ENCODE results near the gene SDF4. TPM values are rescaled to one million over a fixed set of nuclear protein-coding genes. Genes with fewer than 3 reads are reported as not detected.

Gene SDF4
- total RNA-seq, 4 donors from 2014 or later: 109 to 144 (median 138) TPM

DNA sequence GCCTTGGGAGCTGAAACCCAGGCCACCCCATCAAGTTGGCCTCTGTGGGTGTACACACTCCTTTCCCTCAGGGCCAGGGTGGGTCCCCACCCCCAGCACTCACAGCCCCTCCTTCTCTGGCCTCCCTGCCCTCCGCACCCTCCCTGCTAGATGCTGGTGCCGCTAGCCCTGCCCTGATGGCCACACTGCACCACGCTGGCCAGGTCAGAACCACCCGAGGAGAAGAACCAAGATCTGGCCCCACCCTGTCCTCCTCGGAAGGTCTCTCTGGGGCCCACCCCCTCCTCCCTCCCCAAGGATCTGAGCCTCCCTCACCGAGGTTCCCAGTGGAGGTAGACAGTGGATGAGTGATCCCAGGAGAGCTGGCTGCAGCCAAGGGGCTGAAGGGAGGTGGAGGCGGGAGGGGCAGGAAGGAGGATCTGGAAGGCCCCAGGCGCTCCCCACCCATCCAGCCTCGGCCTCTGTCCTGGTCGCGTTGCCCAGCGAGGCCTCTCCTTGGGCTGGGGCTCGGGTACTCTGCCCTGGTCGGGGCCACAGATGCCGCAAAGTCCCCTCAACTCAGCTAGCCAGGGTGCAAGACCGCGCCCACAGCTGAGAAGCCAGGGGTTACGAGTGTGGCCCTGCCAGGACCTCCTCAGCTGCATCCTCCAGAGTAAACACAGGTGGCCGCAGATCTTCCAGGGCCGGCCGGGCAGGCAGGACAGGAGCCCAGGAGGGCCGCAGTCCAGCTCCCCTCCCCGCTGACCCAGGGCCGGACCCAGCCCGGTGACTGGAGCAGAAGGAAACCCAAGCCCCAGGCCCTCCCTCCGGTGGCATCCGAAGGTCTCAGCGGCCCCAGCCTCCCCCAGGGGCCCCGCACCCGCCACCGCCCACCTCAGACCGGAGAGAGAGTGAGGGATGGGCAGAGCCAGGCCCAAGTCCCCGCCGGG, 5.4 kb upstream of the SDF4 start:
- Histone ChIP-seq H3K36me3 (no peaks in the 10 kb centered on the region), H3K27me3 (no peaks in the 10 kb centered on the region), H3K9me3 (no peaks in the 10 kb centered on the region), H3K4me1 (peaks cover 8 to 26% of the 10 kb centered on the region in 2 donors), H3K27ac (no peak overlapping the region), H3K4me3 (replicated peaks in 1 of 3) (no peak overlapping the region)
- intact Hi-C loops (cut with DNase I): no loop called here
- whole genome bisulfite sequencing, 2 donors: 48 to 52% methylated on average over 4 to 5 of the region's 34 CpGs
- DNase-seq: peak; percentile 37 to 40
- TF ChIP-seq POLR2A (IDR thresholded peaks at IDR 0.05): no peak

DNA sequence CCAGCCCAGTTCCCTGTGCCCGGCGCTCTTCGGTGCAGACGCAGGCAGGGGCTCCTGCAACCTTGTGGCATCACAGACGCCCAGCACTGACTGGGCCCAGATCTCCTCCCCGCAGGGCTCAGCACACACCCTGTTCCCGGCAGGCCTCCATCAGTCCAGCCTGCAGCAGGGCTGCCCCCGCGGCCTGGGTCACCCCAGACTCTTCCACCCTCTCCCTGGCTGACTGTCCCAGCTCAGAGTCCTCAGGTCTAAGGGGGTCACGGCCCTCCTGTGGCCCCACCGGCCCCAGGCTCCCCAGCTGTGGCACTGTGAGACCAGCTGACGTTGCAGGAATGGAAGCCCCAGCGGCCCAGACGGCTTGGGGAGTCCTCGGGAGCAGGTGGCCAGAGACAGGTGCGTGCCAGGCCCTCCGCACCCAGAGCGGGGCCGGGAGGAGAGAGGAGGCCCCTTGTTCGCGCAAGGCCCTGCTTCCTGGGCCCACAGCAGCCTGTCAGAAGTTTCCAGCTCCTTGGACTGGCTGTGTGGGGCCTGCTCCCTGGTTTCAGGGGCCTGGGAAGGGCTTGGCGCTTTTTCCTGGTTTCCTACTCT, 4.5 kb upstream of the SDF4 start:
- Histone ChIP-seq H3K36me3 (no peaks in the 10 kb centered on the region), H3K9me3 (no peaks in the 10 kb centered on the region), H3K27me3 (no peaks in the 10 kb centered on the region), H3K4me1 (peaks cover 8 to 26% of the 10 kb centered on the region in 2 donors), H3K4me3 (replicated peaks in 1 of 3) (no peak overlapping the region), H3K27ac (no peak overlapping the region)
- 78 to 85% methylated on average over 11 to 14 of the region's 22 CpGs for WGBS, 2 donors
- TF ChIP-seq POLR2A (IDR thresholded peaks at IDR 0.05): no peak
- TF ChIP-seq, protein P1, sequence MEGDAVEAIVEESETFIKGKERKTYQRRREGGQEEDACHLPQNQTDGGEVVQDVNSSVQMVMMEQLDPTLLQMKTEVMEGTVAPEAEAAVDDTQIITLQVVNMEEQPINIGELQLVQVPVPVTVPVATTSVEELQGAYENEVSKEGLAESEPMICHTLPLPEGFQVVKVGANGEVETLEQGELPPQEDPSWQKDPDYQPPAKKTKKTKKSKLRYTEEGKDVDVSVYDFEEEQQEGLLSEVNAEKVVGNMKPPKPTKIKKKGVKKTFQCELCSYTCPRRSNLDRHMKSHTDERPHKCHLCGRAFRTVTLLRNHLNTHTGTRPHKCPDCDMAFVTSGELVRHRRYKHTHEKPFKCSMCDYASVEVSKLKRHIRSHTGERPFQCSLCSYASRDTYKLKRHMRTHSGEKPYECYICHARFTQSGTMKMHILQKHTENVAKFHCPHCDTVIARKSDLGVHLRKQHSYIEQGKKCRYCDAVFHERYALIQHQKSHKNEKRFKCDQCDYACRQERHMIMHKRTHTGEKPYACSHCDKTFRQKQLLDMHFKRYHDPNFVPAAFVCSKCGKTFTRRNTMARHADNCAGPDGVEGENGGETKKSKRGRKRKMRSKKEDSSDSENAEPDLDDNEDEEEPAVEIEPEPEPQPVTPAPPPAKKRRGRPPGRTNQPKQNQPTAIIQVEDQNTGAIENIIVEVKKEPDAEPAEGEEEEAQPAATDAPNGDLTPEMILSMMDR (IDR thresholded peaks at IDR 0.05): no peak
- intact Hi-C loops (cut with DNase I): no loop called here
- DNase-seq: no peak

DNA sequence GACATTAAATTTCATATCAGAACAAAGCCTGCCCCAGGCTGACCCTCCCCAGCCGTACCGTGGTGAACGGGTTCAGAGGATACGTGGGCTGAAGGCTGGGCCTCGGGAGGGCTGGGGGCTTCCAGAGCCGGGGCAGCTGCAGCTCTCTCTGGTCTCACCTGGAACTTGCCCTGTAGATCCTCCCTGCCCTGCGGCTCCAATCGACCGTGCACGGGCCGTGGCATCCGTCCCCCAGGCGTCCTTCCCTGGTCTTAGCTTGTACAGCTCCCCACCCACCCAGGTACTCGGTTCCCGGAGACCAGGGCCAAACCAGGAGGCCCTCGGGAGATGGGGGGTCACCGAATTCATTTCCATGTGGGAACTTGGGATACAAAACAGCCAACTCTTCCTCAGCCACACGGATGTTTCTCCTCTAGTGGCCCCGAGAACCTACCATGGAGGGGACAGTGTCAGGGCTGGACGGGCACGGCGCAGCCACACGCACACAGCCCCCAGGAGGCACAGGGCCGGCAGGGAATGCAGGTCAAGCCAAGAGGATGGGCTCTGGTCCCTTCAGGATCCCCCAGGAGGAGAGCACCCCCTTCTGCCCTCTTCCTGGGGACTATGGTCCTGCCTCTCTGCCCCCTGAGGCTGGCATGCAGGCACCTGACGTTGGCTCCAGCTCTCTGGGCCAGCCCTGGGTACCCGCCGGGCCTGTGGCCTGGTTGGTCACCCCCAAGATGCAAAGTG, 3.4 kb upstream of the SDF4 start:
- no peak for DNase-seq
- Histone ChIP-seq H3K9me3 (no peaks in the 10 kb centered on the region), H3K4me1 (peaks cover 14 to 34% of the 10 kb centered on the region in 2 donors), H3K27ac (no peak overlapping the region), H3K36me3 (no peaks in the 10 kb centered on the region), H3K4me3 (replicated peaks in 1 of 3) (no peak overlapping the region), H3K27me3 (no peaks in the 10 kb centered on the region)
- 88 to 90% methylated on average over 14 to 24 of the region's 27 CpGs for WGBS, 2 donors
- intact Hi-C loops (cut with DNase I): no loop called here
- TF ChIP-seq, protein P1 (IDR thresholded peaks at IDR 0.05): no peak
- TF ChIP-seq POLR2A (IDR thresholded peaks at IDR 0.05): no peak

DNA sequence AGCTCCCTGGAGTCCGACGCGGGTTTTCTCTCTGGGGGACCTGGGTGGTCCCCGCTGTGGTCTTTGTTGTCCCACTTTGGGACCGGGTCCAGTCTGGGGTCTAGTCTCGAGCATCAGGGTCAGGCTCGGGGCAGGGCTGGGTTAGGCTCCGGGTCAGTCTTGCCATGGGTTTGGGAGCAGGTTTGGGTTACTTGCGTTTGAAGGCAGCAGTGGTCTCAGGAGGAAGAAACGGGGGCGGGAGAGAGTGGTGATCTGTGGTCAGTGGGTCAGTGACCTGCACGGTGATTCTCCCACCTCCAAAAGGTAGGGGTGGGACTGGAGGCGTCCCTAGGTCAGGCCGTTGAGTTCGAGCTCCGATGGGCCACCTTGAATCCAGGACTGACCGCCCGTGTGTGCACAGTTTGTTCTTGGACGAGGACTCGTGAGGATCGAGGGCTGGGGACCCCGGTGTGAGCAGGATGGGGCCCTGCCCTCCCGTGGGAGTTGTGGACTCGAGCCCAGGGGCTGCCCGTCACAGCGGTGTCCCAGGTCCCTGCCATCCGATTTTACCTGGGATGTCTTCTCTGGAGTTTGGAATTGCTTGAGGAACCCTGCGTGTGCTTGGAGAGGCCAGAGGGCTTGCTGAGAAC, 2.5 kb upstream of the SDF4 start:
- no peak for DNase-seq
- H3K4me1 ChIP-seq: peaks cover 20 to 43% of the 10 kb centered on the region in 2 donors
- no peaks in the 10 kb centered on the region for H3K27me3 ChIP-seq
- TF ChIP-seq, protein P1 (IDR thresholded peaks at IDR 0.05): no peak
- TF ChIP-seq POLR2A (IDR thresholded peaks at IDR 0.05): no peak
- intact Hi-C loops (cut with DNase I): no loop called here
- no peaks in the 10 kb centered on the region for H3K9me3 ChIP-seq
- no peak overlapping the region for H3K4me3 ChIP-seq (replicated peaks in 1 of 3)
- WGBS, 2 donors: 94 to 95% methylated on average over 28 of the region's 28 CpGs
- H3K27ac ChIP-seq: no peak overlapping the region
- H3K36me3 ChIP-seq: no peaks in the 10 kb centered on the region

DNA sequence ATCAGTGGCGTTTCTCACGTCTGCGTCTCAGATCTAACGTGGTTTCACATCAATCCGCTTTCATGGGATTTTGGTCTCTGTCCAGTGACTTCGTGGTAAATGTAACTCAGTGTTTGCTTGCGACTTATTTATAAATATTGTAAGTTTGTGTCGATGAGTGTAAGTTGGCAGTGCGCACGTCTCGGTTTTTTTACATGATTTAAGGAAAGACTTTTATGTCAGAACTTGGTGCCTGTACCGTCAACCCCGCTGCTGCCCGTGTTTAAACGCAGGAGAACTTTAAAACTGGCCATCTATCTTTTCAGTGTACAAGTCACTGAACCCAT, 1.7 kb upstream of the SDF4 start:
- TF ChIP-seq POLR2A (IDR thresholded peaks at IDR 0.05): no peak
- TF ChIP-seq, protein P1 (IDR thresholded peaks at IDR 0.05): no peak
- H3K27me3 ChIP-seq: no peaks in the 10 kb centered on the region
- WGBS, 2 donors: 98 to 99% methylated on average over 15 of the region's 15 CpGs
- no peaks in the 10 kb centered on the region for H3K9me3 ChIP-seq
- peaks cover 20 to 45% of the 10 kb centered on the region in 2 donors for H3K4me1 ChIP-seq
- intact Hi-C loops (cut with DNase I): no loop called here
- DNase-seq: no peak
- H3K36me3 ChIP-seq: peaks cover 2 to 5% of the 10 kb centered on the region in 2 donors
- H3K4me3 ChIP-seq (replicated peaks in 1 of 3): no peak overlapping the region
- no peak overlapping the region for H3K27ac ChIP-seq
